Activated T-helper 2 cell treated with anti-CD3 and anti-CD28 coated beads, Interferon-gamma antibody, Interleukin-2, Interleukin-4, amounts not matched to agents 10 μg/mL and 5 μg/mL and 100 μg/mL, durations not matched to agents 14 hours and 24 hours and 36 hours (primary cell): ENCODE data around the gene RAPGEF2. TPM values are rescaled to one million over a fixed set of nuclear protein-coding genes. Genes with fewer than 3 reads are reported as not detected.
"Not testable (repeated sequence)": the region's sequence is repeated elsewhere in the genome, so short reads cannot be mapped to it uniquely, and the experiment has no call there.

Experiments used
- DNase-seq: peaks from one replicate; pipeline ENCODE4 v3.0.0; 2021; ENCODE audit warnings: low spot score
- H3K27ac Mint-ChIP-seq: one replicate; pipeline ENCODE4 v1.8.0; 2021; ENCODE audit warnings: mixed read lengths
- H3K27me3 Mint-ChIP-seq: one replicate; pipeline ENCODE4 v1.8.0; 2021; ENCODE audit warnings: low read depth, mixed read lengths
- H3K36me3 Mint-ChIP-seq: one replicate; pipeline ENCODE4 v1.8.0; 2021; ENCODE audit warnings: low read depth, mixed read lengths
- H3K4me1 Mint-ChIP-seq: one replicate; pipeline ENCODE4 v1.8.0; 2021; ENCODE audit warnings: low read depth, mixed read lengths
- H3K4me3 Mint-ChIP-seq: one replicate; pipeline ENCODE4 v1.8.0; 2021; ENCODE audit warnings: low read depth, mild to moderate bottlenecking, moderate library complexity, mixed read lengths
- H3K9me3 Mint-ChIP-seq: one replicate; pipeline ENCODE4 v1.8.0; 2021; ENCODE audit warnings: mixed read lengths
- intact Hi-C: fragments of 100-400 bp; cut with micrococcal nuclease; formaldehyde crosslinking; loops from one replicate; pipeline ENCODE4 v1.15.1; 2023
- total RNA-seq: library from RNA; stranded (reverse); gene quantifications from 2 replicates; pipeline ENCODE4 v1.2.3, GENCODE V29; 2022

RAPGEF2 gene
- total RNA-seq, 1 donor from 2014 or later = 17.0 TPM

DNA sequence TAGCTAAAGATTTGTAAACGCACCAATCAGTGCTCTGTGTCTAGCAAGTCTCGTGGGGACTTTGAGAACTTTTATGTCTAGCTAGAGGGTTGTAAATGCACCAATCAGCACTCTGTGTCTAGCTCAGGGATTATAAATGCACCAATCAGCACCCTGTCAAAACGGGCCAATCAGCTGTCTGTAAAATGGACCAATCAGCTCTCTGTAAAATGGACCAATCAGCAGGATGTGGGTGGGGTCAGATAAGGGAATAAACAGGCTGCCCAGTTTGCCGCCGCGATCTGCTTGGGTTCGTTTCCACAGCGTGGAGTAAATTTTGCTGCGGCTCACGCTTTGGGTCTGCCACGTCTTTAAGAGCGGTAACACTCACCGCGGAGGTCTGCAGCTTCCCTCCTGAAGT lies 148.7 kb downstream of the RAPGEF2 start:
- H3K36me3 Mint-ChIP-seq, H3K27ac Mint-ChIP-seq, H3K4me1 Mint-ChIP-seq, H3K4me3 Mint-ChIP-seq, H3K9me3 Mint-ChIP-seq, DNase-seq, H3K27me3 Mint-ChIP-seq, intact Hi-C loops: not testable (repeated sequence)

DNA sequence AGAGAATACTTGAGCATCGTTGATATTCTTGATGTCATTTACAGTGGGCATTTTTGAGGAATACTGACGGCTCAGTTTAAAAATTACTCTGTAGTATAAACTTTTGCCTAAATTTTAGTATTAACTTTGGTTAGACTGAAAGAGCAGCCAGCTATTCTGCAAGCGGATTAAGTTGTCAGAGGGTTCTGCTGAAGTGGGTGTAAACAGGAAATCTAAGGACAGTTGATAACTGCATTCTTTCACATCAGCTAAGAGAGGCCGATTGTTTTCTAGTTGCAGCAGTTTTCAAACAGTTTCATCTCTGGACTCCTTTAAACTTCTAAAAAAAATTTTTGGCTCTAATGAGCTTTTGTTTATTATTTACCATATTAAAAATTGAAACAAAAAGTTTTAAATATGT lies 149.6 kb downstream of the RAPGEF2 start:
- H3K4me1 Mint-ChIP-seq = peaks cover 8% of the 10 kb centered on the region
- intact Hi-C loops = no loop called here
- no peak for DNase-seq
- H3K36me3 Mint-ChIP-seq = no peaks in the 10 kb centered on the region
- H3K27me3 Mint-ChIP-seq = no peaks in the 10 kb centered on the region
- no peak overlapping the region for H3K4me3 Mint-ChIP-seq
- H3K9me3 Mint-ChIP-seq = peaks cover 5% of the 10 kb centered on the region
- H3K27ac Mint-ChIP-seq = no peak overlapping the region

DNA sequence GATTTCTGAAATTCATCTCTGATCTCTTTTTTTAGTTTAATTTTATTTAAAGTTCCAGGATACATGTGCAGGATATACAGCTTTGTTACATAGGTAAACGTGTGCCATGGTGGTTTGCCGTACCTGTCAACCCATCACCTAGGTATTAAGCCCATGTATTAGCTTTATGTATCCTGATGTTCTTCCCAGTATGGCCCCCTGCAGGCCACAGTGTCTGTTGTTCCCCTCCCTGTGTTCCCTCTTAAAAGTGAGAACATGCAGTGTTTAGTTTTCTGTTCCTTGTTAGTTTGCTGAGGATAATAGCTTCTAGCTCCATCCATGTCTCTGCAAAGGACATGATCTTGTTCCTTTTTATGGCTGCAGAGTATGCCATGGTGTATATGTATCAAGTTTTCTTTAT lies 153.2 kb downstream of the RAPGEF2 start:
- Mint-ChIP-seq H3K4me3 (no peak overlapping the region), H3K27me3 (no peaks in the 10 kb centered on the region), H3K27ac (no peak overlapping the region), H3K9me3 (peaks cover 5% of the 10 kb centered on the region), H3K4me1 (peaks cover 4% of the 10 kb centered on the region), H3K36me3 (no peaks in the 10 kb centered on the region)
- intact Hi-C loops = no loop called here
- DNase-seq = no peak

DNA sequence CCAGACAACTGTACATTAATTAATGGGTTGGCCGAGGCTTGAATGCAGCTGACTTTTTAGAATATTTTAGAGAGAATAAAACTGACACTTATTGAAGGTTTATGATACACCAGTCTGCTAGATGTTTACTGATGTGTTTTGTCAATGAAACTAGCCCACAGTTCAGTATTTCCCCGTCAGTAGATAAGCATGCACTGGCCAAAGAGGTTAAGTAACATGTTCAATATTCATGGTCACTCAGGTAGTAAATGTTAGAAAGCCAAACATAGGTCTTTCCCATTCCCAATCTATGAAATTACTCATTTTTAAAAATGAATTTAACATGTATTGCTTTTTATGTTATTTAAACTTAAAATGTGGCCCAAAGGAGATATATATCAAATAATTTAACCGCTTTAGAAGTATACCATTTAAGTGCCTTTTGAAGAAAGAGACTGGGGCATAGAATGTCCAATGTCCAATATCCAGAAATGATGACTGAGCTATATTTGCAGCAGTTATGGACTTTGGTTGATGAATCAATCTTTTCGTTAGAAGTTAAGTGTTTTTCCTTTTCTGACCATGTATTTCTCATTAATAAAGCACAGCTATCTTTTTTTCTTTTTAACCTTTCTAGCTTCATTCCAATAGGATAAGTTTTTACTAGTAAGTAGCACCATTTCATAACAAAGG lies 156.1 kb downstream of the RAPGEF2 start:
- no peaks in the 10 kb centered on the region for H3K36me3 Mint-ChIP-seq
- no peak for DNase-seq
- intact Hi-C loops = no loop called here
- H3K4me3 Mint-ChIP-seq = no peak overlapping the region
- no peak overlapping the region for H3K27ac Mint-ChIP-seq
- no peaks in the 10 kb centered on the region for H3K27me3 Mint-ChIP-seq
- H3K9me3 Mint-ChIP-seq = no peaks in the 10 kb centered on the region
- H3K4me1 Mint-ChIP-seq = no peaks in the 10 kb centered on the region

DNA sequence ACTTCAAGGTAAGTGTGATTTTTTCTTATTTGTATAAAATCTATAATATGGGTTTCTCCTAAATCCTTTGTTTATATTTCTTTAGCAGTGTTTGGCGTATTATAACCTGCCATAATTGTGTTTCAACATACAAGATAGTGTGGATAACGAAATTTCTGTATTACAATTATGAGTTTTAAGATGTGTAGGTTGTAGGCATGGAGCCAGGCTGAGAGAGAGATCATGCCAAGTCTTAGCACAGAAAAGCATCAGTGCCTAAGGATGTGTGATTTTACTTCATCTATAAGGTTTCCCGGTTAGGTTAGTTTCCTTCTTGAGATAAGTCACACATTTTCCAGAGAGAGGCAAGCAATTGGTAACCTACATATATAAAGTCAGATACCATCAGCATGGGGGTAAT lies 161.2 kb downstream of the RAPGEF2 start:
- Mint-ChIP-seq H3K27ac (no peak overlapping the region), H3K36me3 (no peaks in the 10 kb centered on the region), H3K4me1 (no peaks in the 10 kb centered on the region), H3K27me3 (no peaks in the 10 kb centered on the region), H3K9me3 (no peaks in the 10 kb centered on the region), H3K4me3 (no peak overlapping the region)
- no peak for DNase-seq
- intact Hi-C loops = no loop called here

DNA sequence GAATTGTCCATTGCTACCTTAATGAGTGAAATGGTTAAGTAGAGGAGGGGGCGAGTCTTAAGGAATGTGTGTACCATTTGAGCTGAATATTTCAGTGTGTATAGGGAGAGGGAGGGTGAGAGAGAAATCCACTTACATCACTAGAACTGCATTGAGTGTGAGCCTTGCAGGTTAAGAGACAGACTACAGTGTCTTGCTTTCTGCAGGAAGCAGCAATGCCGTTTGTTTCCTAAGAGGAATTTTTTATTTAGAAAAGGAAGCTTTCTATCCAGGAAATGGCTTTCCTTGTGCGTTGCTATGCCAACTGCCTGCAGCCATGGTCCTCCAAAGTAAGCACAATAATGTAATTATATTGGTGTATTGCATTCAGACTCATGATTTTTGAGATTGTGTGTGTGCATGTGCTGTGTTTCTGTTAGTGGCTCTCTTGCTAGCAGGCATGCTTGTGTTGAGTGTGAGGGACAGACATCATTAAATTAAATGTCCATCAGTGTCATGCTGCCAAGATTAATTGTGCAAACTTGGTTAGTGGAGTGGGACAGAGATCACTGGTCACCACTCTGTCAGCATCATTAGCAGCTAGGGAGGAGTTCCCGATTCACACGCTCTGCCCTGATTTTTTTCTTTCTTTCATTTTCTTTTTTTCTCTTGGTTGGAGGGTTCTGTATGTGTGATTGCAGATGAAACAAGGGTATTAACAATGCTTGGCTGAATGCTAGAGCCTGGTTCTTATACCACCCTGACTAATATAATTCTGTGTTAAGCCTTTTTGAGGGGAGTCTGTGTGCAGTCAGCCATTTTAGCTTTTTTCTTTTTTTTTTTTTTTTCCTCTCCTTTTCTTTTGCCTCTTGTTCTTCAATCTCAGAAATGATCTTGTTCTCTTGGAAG lies 164.3 kb downstream of the RAPGEF2 start:
- no peak for DNase-seq
- H3K27ac Mint-ChIP-seq = no peak overlapping the region
- H3K4me3 Mint-ChIP-seq = no peak overlapping the region
- no peaks in the 10 kb centered on the region for H3K36me3 Mint-ChIP-seq
- no peaks in the 10 kb centered on the region for H3K27me3 Mint-ChIP-seq
- H3K4me1 Mint-ChIP-seq = no peaks in the 10 kb centered on the region
- intact Hi-C loops = no loop called here
- no peaks in the 10 kb centered on the region for H3K9me3 Mint-ChIP-seq

DNA sequence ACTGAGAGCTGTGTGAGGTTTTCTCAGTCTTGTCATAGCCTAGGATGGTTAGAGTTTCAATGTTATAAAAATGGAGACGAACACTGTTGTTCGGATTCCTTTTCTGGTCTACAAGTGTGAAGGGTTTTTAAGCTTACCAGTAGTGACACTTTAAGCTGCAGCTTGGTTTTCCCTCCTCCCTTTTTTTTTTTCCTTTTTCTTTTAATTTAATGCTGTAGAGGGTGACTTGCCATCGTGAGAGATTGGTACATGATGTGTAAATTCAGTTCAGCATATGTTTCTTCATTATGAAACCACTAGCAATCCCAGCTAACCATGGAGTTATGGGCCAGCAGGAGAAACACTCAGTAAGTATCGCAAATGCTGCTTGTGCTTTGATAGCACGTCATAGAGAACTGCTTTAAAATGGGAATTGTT lies 165.0 kb downstream of the RAPGEF2 start:
- no peak overlapping the region for H3K4me3 Mint-ChIP-seq
- H3K27me3 Mint-ChIP-seq = no peaks in the 10 kb centered on the region
- DNase-seq = no peak
- intact Hi-C loops = no loop called here
- no peaks in the 10 kb centered on the region for H3K9me3 Mint-ChIP-seq
- H3K4me1 Mint-ChIP-seq = no peaks in the 10 kb centered on the region
- no peak overlapping the region for H3K27ac Mint-ChIP-seq
- H3K36me3 Mint-ChIP-seq = no peaks in the 10 kb centered on the region

DNA sequence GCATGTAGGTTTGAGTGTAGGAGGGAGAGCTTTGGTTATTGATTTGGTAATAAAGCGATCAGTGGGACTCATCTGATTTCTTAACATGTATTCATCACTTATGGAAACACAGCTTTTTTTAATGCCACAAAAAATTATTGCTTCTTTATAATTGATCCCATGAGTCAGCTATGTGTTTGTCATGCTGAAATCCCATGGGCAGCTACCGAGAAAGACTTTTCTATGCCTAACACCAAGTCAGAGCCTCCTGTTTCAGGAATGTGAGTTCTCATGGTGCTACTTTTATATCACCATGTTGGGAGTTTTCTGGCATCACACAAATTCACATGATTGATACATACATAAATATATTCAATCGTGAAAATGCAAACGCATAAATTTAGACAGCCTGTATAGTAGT lies 165.7 kb downstream of the RAPGEF2 start:
- intact Hi-C loops = no loop called here
- no peak overlapping the region for H3K27ac Mint-ChIP-seq
- H3K9me3 Mint-ChIP-seq = no peaks in the 10 kb centered on the region

DNA sequence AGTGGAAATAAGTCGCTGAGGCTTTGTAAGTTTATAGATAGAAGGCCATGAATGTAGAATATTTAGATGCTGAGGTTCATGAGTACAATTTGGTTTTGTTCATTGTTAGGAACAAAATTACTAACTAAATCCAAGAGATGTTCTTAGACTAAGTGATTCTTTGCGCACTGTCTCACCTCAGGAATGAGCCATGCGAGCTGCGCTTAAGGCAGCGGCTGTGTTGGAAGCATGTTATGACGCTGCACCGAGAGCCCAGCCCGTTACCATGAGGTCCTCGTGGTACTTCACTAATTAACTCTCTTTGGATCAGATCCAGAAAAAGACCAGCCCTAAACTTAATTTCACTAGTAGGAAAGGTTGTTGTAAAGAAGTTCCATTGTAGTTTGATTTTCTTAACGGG lies 166.2 kb downstream of the RAPGEF2 start:
- Mint-ChIP-seq H3K36me3 (no peaks in the 10 kb centered on the region), H3K27me3 (no peaks in the 10 kb centered on the region), H3K9me3 (no peaks in the 10 kb centered on the region), H3K27ac (no peak overlapping the region), H3K4me3 (no peak overlapping the region), H3K4me1 (no peaks in the 10 kb centered on the region)
- no peak for DNase-seq
- intact Hi-C loops = no loop called here

More for the DNA sequence above, 165.7 kb downstream of the RAPGEF2 start:
- DNase-seq = no peak
- Mint-ChIP-seq H3K4me3 (no peak overlapping the region), H3K4me1 (no peaks in the 10 kb centered on the region), H3K36me3 (no peaks in the 10 kb centered on the region), H3K27me3 (no peaks in the 10 kb centered on the region)

DNA sequence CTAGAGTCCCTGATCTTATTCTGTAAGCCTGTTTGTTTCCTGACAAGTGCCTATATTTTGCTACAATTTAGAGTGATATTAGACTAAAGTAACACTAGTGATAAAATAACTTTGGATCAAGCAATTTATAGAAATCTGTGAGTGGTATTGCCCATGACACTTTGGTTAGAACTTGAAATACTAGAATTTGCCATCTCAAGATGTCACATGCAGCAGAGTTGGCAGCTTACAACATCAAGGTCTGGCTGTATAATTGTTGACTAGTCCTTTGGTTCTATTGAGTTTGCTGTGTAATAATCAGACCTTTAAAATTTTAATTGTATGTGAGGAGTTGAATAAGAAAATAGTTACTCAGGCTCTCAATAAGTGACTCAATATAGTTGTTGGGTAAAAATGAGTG lies 167.1 kb downstream of the RAPGEF2 start:
- H3K27ac Mint-ChIP-seq = no peak overlapping the region
- H3K4me1 Mint-ChIP-seq = no peaks in the 10 kb centered on the region
- intact Hi-C loops = no loop called here
- no peaks in the 10 kb centered on the region for H3K36me3 Mint-ChIP-seq
- H3K9me3 Mint-ChIP-seq = no peaks in the 10 kb centered on the region
- no peak for DNase-seq
- no peak overlapping the region for H3K4me3 Mint-ChIP-seq
- H3K27me3 Mint-ChIP-seq = no peaks in the 10 kb centered on the region

DNA sequence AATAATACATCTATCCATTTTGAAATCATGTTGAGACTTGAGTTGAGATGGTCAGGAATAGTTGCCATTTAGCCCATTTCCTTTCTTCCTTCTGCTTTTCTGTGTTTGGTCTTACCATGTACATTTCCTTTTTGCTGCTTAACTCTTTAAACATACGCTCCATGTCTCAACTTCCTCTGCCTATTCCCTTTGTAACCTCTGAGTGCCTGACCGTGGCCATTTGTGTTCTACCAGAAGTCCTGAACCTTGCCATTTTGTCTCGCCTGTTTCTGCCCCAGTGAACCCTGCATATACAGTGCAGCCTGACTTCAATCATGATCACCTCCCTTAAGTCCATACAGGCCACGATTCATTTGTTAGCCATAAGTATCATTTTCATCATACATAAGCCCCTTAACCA lies 169.0 kb downstream of the RAPGEF2 start:
- intact Hi-C loops = no loop called here
- Mint-ChIP-seq H3K27me3 (no peaks in the 10 kb centered on the region), H3K4me3 (no peak overlapping the region), H3K36me3 (no peaks in the 10 kb centered on the region), H3K4me1 (no peaks in the 10 kb centered on the region), H3K27ac (no peak overlapping the region), H3K9me3 (no peaks in the 10 kb centered on the region)
- DNase-seq = no peak

DNA sequence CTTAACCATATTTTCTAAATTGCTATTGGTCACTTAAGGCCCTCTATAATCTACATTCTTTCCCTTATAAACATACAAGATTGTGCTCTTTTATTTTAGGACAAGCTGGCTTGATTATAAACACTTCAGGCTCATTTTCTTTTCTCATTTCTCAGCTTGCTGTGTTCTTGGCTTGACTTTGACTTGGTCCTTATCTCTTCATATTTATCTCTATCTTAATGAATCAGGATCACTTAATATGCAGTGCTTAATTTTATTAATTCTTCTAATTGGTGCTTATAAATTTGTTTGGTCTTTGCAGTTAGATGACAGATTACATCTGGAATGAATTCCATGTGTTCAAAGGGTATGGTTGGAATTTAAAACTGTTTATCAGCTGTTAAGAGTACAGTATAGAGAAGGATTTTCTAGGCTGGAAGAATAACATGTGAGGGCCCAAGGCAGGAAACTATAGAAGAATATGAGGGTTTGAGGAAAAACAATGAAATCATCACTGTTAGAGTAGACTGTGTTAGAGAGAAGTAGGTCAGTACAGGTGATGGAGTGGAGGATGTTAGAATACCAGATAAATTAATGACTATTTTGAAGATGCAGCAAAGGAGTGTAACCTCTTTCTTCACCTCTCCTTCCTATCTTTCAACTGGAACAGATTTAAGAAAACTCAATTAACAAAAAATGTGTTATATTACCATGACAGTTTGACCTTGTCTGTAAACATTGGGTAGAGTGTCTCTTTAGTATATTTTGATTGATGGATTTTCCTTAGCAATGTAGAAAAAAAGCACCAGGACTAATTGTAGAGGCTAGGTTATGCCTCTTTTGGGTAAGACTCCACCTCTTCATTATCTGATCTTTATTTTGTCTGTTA lies 169.6 kb downstream of the RAPGEF2 start:
- no peak for DNase-seq
- no peak overlapping the region for H3K4me3 Mint-ChIP-seq
- no peaks in the 10 kb centered on the region for H3K4me1 Mint-ChIP-seq
- intact Hi-C loops = no loop called here
- H3K27ac Mint-ChIP-seq = no peak overlapping the region
- H3K36me3 Mint-ChIP-seq = no peaks in the 10 kb centered on the region
- H3K9me3 Mint-ChIP-seq = no peaks in the 10 kb centered on the region
- H3K27me3 Mint-ChIP-seq = no peaks in the 10 kb centered on the region

DNA sequence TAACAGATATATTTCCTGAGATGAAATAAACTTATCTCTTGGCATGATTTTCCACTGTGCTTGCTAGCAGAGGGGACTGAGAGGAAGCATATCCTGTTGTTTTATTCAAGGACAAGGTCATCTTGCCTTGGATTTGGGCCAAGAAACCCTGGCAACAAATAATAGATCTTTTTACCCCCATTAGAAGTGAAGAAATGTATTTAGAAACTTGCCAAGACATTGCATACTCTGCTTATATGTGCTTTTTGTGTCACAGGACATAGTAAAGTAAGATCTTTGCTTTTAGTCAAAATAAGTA lies 170.2 kb downstream of the RAPGEF2 start:
- no peak overlapping the region for H3K4me3 Mint-ChIP-seq
- no peaks in the 10 kb centered on the region for H3K9me3 Mint-ChIP-seq
- no peak overlapping the region for H3K27ac Mint-ChIP-seq
- no peaks in the 10 kb centered on the region for H3K27me3 Mint-ChIP-seq
- no peak for DNase-seq
- no peaks in the 10 kb centered on the region for H3K36me3 Mint-ChIP-seq
- intact Hi-C loops = no loop called here
- H3K4me1 Mint-ChIP-seq = no peaks in the 10 kb centered on the region
